ENCODE data around the gene WWOX.

GRCh38 chr16:78788276-78788675, 688.8 kb downstream of the WWOX start:
- TF ChIP-seq POLR2AphosphoS5 (IDR thresholded peaks at IDR 0.05; ENCODE audit: borderline replicate concordance, low read depth, low read length) (no peak), EZH2 (IDR thresholded peaks at IDR 0.05) (no peak)

Data from SK-N-MC (cell line).